ENCODE results near the gene FRMD4A. TPM values are rescaled to one million over a fixed set of nuclear protein-coding genes. Genes with fewer than 3 reads are reported as not detected.

The FRMD4A gene
- total RNA-seq, 1 experiment from 2014 or later, result 19.6 TPM

DNA sequence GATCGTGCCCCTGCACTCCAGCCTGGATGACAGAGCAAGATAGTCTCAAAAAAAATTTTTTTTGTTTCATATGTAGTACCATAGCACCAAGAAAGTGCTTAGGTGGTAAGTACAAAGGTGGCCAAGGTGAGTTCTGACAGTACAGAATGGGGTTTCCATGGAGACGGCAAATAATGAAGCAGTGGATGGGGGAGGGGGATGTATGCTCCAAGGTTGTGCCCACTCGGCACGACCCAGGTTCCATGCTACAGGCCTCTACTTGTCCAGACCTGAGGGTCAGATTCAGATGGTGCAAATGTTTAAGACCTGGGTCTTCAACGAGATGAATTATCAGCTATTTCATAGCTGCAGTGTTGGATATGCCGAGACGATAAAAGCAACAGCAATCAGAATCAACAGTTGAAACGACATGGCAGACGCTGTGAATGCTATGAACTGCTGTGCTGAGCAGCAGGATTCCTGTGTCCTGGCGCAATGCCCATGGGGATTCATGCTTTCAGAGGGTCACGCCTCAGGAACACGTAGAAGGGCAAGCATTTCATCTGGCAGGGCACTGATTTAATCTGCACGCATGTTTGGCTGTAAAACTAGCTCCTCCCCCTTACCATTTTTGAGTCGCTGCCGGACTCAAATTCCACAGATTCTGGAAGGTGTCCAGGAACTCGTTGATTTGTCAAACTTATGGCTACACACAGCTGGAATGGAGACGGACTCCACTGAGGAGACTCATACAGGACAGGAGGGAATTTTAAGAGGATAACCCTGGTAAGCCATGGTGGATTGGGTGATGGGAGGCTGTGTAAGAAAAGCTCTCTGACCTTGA, 256.5 kb downstream of the FRMD4A start:
- no peak overlapping the region for H4K5ac ChIP-seq (ENCODE audit: insufficient read length, low read depth, low read length)
- H3K79me2 ChIP-seq (ENCODE audit: insufficient read depth, low read length), result no peaks in the 10 kb centered on the region
- H2BK12ac ChIP-seq (ENCODE audit: insufficient read length, low read depth, low read length), result no peak overlapping the region
- H3K27ac ChIP-seq (ENCODE audit: insufficient read length, low read depth, low read length), result no peak overlapping the region
- no peak overlapping the region for H2BK15ac ChIP-seq (ENCODE audit: low read depth, low read length)
- no peak overlapping the region for H2BK120ac ChIP-seq (ENCODE audit: low read depth, low read length, poor library complexity, severe bottlenecking)
- H2BK5ac ChIP-seq (ENCODE audit: insufficient read length, low read length), result no peak overlapping the region
- Mint-ChIP-seq H3K27me3 (ENCODE audit: low read depth) (peaks cover 7% of the 10 kb centered on the region; the same call in 1 of the 2 replicates), H3K9me3 (peaks cover 0 to 4% of the 10 kb centered on the region in 2 experiments; a peak in 1 of 5 replicates), H3K36me3 (ENCODE audit: insufficient read depth in 1 of 3, low read depth in 3 of 3) (peaks cover 0 to 2% (median 0%) of the 10 kb centered on the region in 3 experiments; a peak in 2 of 7 replicates), H3K4me1 (peaks cover 4 to 9% of the 10 kb centered on the region in 2 experiments; a peak in 3 of 4 replicates), H3K4me3 (no peak overlapping the region), H3K27ac (no peak overlapping the region)
- H4K91ac ChIP-seq (ENCODE audit: insufficient read length, low read depth, low read length), result no peak overlapping the region
- H3K4me2 ChIP-seq (ENCODE audit: insufficient read depth, insufficient read length, low read length), result no peak overlapping the region
- H3K56ac ChIP-seq (ENCODE audit: insufficient read length, low read depth, low read length), result no peak overlapping the region
- no peak overlapping the region for H3K18ac ChIP-seq (ENCODE audit: insufficient read length, low read depth, low read length)
- no peak overlapping the region for H2AFZ ChIP-seq (ENCODE audit: low read length)
- H3K4ac ChIP-seq (ENCODE audit: low read depth, low read length), result no peak overlapping the region
- no peak overlapping the region for H2BK20ac ChIP-seq (ENCODE audit: low read depth, low read length, poor library complexity, severe bottlenecking)
- H3K23ac ChIP-seq (ENCODE audit: insufficient read length, low read depth, low read length), result no peak overlapping the region
- DNase-seq, result no peak
- H3K9me3 ChIP-seq (ENCODE audit: control insufficient read depth, low read depth, low read length), result no peaks in the 10 kb centered on the region
- H3K14ac ChIP-seq (ENCODE audit: insufficient read depth, low read length), result no peak overlapping the region
- H4K8ac ChIP-seq (replicated peaks; ENCODE audit: insufficient read length, low read depth, low read length), result no peak overlapping the region
- H3K27me3 ChIP-seq (ENCODE audit: insufficient read depth, low read length), result no peaks in the 10 kb centered on the region
- peaks cover 2% of the 10 kb centered on the region; the same call in 1 of the 2 replicates for H3K4me1 ChIP-seq (ENCODE audit: insufficient read depth, low read length)
- H3K9ac ChIP-seq (ENCODE audit: extremely low read depth, insufficient read length, low read length), result no peak overlapping the region
- H2AK5ac ChIP-seq (ENCODE audit: insufficient read length, low read length), result no peak overlapping the region
- WGBS (ENCODE audit: extremely low coverage, insufficient read length, low lambda C conversion rate), result no CpG with 5 or more reads among the region's 17 CpGs
- H3T11ph ChIP-seq (ENCODE audit: low read length), result no peak overlapping the region
- H3K79me1 ChIP-seq (ENCODE audit: insufficient read depth, low read depth, low read length, poor library complexity, severe bottlenecking), result no peaks in the 10 kb centered on the region
- no peaks in the 10 kb centered on the region for H4K20me1 ChIP-seq (ENCODE audit: control insufficient read depth, insufficient read depth, insufficient read length)
- no peaks in the 10 kb centered on the region for H3K23me2 ChIP-seq (ENCODE audit: insufficient read length, low read depth, low read length, poor library complexity, severe bottlenecking)
- TF ChIP-seq, protein P1, sequence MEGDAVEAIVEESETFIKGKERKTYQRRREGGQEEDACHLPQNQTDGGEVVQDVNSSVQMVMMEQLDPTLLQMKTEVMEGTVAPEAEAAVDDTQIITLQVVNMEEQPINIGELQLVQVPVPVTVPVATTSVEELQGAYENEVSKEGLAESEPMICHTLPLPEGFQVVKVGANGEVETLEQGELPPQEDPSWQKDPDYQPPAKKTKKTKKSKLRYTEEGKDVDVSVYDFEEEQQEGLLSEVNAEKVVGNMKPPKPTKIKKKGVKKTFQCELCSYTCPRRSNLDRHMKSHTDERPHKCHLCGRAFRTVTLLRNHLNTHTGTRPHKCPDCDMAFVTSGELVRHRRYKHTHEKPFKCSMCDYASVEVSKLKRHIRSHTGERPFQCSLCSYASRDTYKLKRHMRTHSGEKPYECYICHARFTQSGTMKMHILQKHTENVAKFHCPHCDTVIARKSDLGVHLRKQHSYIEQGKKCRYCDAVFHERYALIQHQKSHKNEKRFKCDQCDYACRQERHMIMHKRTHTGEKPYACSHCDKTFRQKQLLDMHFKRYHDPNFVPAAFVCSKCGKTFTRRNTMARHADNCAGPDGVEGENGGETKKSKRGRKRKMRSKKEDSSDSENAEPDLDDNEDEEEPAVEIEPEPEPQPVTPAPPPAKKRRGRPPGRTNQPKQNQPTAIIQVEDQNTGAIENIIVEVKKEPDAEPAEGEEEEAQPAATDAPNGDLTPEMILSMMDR (conservative IDR thresholded peaks at IDR 0.05), result no peak

Measured in H9 (cell line).